Measurements from ENCODE around the gene DPH7.

- TF ChIP-seq CTCF (IDR thresholded peaks at IDR 0.05) (no peak), EZH2 (IDR thresholded peaks at IDR 0.05) (no peak)
These were observed 13.8 kb downstream of the DPH7 start for GRCh38 chr9:137564817-137565411.
